ENCODE results near the gene EAF2.

EAF2 gene

GRCh38 chr3:121869736-121870135 is 34.7 kb downstream of the EAF2 start:
- TF ChIP-seq CTCF (IDR thresholded peaks at IDR 0.05; ENCODE audit: low read depth, low read length) = no peak
- H3K27me3 ChIP-seq = 0 out of 2 replicates have a peak, but pooled peaks cover 7% of the 10 kb centered on the region
- no peak overlapping the region for H3K4me3 ChIP-seq (ENCODE audit: low read depth, low read length)
- H3K9me3 ChIP-seq = no peaks in the 10 kb centered on the region
- no peaks in the 10 kb centered on the region for H3K36me3 ChIP-seq
- H3K4me1 ChIP-seq = no peaks in the 10 kb centered on the region
- no peak for DNase-seq

GRCh38 chr3:121870717-121871116 is 35.7 kb downstream of the EAF2 start:
- DNase-seq = no peak
- no peak overlapping the region for H3K4me3 ChIP-seq (ENCODE audit: low read depth, low read length)
- no peaks in the 10 kb centered on the region for H3K4me1 ChIP-seq
- no peaks in the 10 kb centered on the region for H3K9me3 ChIP-seq
- H3K27me3 ChIP-seq = 0 out of 2 replicates have a peak, but pooled peaks cover 9% of the 10 kb centered on the region
- no peaks in the 10 kb centered on the region for H3K36me3 ChIP-seq
- no peak for TF ChIP-seq CTCF (IDR thresholded peaks at IDR 0.05; ENCODE audit: low read depth, low read length)

GRCh38 chr3:121871430-121871829 is 36.4 kb downstream of the EAF2 start:
- 0 out of 2 replicates have a peak, but pooled peaks cover 9% of the 10 kb centered on the region for H3K27me3 ChIP-seq
- no peak overlapping the region for H3K4me3 ChIP-seq (ENCODE audit: low read depth, low read length)
- H3K36me3 ChIP-seq = no peaks in the 10 kb centered on the region
- H3K4me1 ChIP-seq = no peaks in the 10 kb centered on the region
- no peak for TF ChIP-seq CTCF (IDR thresholded peaks at IDR 0.05; ENCODE audit: low read depth, low read length)
- H3K9me3 ChIP-seq = no peaks in the 10 kb centered on the region
- DNase-seq = no peak

- peaks cover 2% of the 10 kb centered on the region; the same call in 1 of the 2 replicates for H3K27me3 ChIP-seq
- no peak overlapping the region for H3K4me3 ChIP-seq (ENCODE audit: low read depth, low read length)
- no peaks in the 10 kb centered on the region for H3K9me3 ChIP-seq
- TF ChIP-seq CTCF (IDR thresholded peaks at IDR 0.05; ENCODE audit: low read depth, low read length) = no peak
- DNase-seq = no peak
- H3K36me3 ChIP-seq = no peaks in the 10 kb centered on the region
- no peaks in the 10 kb centered on the region for H3K4me1 ChIP-seq
Measured at GRCh38 chr3:121878411-121878810, 43.4 kb downstream of the EAF2 start.

GRCh38 chr3:121883507-121883906 is 48.5 kb downstream of the EAF2 start:
- Histone ChIP-seq H3K4me3 (ENCODE audit: low read depth, low read length) (no peak overlapping the region), H3K27me3 (no peaks in the 10 kb centered on the region; the same call in 1 of the 2 replicates), H3K36me3 (no peaks in the 10 kb centered on the region), H3K9me3 (no peaks in the 10 kb centered on the region), H3K4me1 (no peaks in the 10 kb centered on the region)
- peak; percentile 37 for TF ChIP-seq CTCF (IDR thresholded peaks at IDR 0.05; ENCODE audit: low read depth, low read length)
- DNase-seq = no peak

- H3K4me3 ChIP-seq (ENCODE audit: low read depth, low read length) = no peak overlapping the region
- H3K4me1 ChIP-seq = no peaks in the 10 kb centered on the region
- H3K9me3 ChIP-seq = no peaks in the 10 kb centered on the region; the same call in 1 of the 2 replicates
- no peaks in the 10 kb centered on the region; the same call in 1 of the 2 replicates for H3K27me3 ChIP-seq
- no peak for DNase-seq
- no peaks in the 10 kb centered on the region for H3K36me3 ChIP-seq
- no peak for TF ChIP-seq CTCF (IDR thresholded peaks at IDR 0.05; ENCODE audit: low read depth, low read length)
Measured at GRCh38 chr3:121885386-121885785, 50.4 kb downstream of the EAF2 start.

All from BE2C (cell line).